Suprapubic skin (tissue), 3 donors: ENCODE measurements around the gene MYL5.

ENCODE experiments used
- EP300 ChIP-seq: sonication (generic); formaldehyde crosslinking; IDR thresholded peaks from one replicate; pipeline ENCODE4 v1.6.1; 2017; ENCODE audit warnings: antibody characterized with exemption
- POLR2A ChIP-seq, 2 donors: fragments of 450-650 bp; IDR thresholded peaks; one replicate each; pipeline ENCODE4 v1.6.1; 2017; ENCODE audit warnings: antibody characterized with exemption in 2 of 2, mild to moderate bottlenecking in 2 of 2, moderate library complexity in 2 of 2
- TF ChIP-seq, protein P1 (sequence below), 2 donors: fragments of 200-600 bp in 1 of 2; fragments of 450-650 bp in 1 of 2; sonication (generic) in 1 of 2; IDR thresholded peaks; one replicate each; pipeline ENCODE4 v1.5.1; 2016 to 2019; ENCODE audit warnings: antibody characterized with exemption in 2 of 2, mild to moderate bottlenecking in 1 of 2, moderate library complexity in 1 of 2

DNA sequence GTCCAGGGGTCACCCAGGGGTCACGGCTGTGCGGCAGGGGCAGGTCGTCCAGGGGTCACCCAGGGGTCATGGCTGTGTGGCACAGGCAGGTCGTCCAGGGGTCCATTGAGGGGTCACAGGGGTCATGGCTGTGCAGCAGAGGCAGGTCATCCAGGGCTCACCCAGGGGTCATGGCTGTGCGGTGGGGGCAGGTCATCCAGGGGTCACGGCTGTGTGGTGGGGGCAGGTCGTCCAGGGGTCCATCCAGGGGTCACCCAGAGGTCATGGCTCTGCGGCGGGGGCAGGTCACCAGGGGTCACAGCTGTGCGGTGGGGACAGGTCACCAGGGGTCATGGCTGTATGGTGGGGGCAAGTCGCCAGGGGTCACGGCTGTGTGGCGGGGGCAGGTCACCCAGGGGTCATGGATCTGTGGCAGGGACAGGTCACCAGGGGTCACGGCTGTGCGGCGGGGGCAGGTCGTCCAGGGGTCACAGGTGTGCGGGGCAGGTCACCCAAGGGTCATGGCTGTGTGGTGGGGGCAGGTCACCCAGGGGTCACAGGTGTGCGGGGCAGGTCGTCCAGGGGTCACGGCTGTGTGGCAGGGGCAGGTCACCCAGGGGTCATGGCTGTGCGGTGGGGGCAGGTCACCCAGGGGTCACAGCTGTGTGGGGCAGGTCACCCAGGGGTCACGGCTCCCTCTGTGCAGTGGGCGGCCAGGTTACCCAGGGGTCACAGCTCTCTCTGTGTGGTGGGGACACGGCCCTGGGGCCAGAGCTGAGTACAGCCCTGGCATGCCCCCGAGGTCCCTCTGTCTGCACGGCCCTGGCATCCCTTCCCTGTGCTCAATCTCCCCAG, 16.3 kb upstream of the MYL5 start:
- TF ChIP-seq, protein P1, sequence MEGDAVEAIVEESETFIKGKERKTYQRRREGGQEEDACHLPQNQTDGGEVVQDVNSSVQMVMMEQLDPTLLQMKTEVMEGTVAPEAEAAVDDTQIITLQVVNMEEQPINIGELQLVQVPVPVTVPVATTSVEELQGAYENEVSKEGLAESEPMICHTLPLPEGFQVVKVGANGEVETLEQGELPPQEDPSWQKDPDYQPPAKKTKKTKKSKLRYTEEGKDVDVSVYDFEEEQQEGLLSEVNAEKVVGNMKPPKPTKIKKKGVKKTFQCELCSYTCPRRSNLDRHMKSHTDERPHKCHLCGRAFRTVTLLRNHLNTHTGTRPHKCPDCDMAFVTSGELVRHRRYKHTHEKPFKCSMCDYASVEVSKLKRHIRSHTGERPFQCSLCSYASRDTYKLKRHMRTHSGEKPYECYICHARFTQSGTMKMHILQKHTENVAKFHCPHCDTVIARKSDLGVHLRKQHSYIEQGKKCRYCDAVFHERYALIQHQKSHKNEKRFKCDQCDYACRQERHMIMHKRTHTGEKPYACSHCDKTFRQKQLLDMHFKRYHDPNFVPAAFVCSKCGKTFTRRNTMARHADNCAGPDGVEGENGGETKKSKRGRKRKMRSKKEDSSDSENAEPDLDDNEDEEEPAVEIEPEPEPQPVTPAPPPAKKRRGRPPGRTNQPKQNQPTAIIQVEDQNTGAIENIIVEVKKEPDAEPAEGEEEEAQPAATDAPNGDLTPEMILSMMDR (IDR thresholded peaks at IDR 0.05): no peak
- TF ChIP-seq EP300 (no peak), POLR2A (IDR thresholded peaks at IDR 0.05) (no peak)
